ENCODE results near the gene ZNF77. TPM values are rescaled to one million over a fixed set of nuclear protein-coding genes. Genes with fewer than 3 reads are reported as not detected.

Gene ZNF77
- polyA plus RNA-seq, 3 donors, result 0.30 to 2.7 (median 1.0) TPM

DNA sequence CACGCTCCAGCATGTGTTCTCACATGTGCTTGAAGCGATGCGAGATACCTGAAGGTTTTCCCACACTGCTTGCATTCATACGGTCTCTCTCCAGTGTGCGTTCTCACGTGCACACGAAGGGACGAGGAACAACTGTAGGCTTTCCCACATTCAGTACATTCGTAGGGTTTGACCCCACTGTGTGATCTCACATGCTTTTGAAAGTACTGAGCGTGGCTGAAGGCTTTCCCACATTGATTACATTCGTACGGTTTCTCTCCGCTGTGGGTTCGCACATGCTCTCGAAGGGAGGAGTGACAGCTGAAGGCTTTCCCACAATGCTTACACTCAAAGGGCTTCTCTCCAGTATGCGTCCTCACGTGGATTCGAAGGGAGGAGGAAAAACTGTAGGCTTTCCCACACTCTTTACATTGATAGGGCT lies 11.3 kb downstream of the ZNF77 start:
- Histone ChIP-seq H3K27me3 (ENCODE audit: control insufficient read depth in 2 of 2, insufficient read depth in 2 of 2, low read length in 2 of 2) (no peaks in the 10 kb centered on the region), H3K4me3 (replicated peaks in 1 of 3; ENCODE audit: low read depth in 2 of 3, low read length in 3 of 3) (peak overlapping the region in 1 of 3 experiments; percentile 30), H4K20me1 (ENCODE audit: insufficient read depth, low read length) (no peaks in the 10 kb centered on the region), H2AFZ (ENCODE audit: insufficient read depth, low read depth, low read length, poor library complexity, severe bottlenecking) (no peak overlapping the region), H3K36me3 (replicated peaks in 1 of 2; ENCODE audit: control insufficient read depth in 1 of 2, insufficient read depth in 2 of 2, low read length in 2 of 2) (peaks cover 32 to 55% of the 10 kb centered on the region in 2 donors), H3K9me3 (replicated peaks in 1 of 2; ENCODE audit: control insufficient read depth in 1 of 2, insufficient read depth in 1 of 2, low read length in 2 of 2) (peaks cover 82 to 88% of the 10 kb centered on the region in 2 donors), H3K27ac (ENCODE audit: low read depth in 1 of 2, low read length in 2 of 2) (no peak overlapping the region), H3K79me2 (ENCODE audit: insufficient read depth, low read length) (no peaks in the 10 kb centered on the region), H3K4me1 (ENCODE audit: control insufficient read depth in 1 of 2, insufficient read depth in 2 of 2, low read length in 2 of 2) (no peaks in the 10 kb centered on the region), H3K9ac (ENCODE audit: insufficient read depth, low read length, poor library complexity, severe bottlenecking) (no peak overlapping the region), H3K4me2 (replicated peaks; ENCODE audit: extremely low read depth, low read length, poor library complexity, severe bottlenecking) (no peak overlapping the region)
- Mint-ChIP-seq H3K27me3 (ENCODE audit: low read depth in 3 of 3) (no peaks in the 10 kb centered on the region), H3K27ac (no peak overlapping the region), H3K4me3 (no peak overlapping the region), H3K36me3 (peaks cover 49 to 66% of the 10 kb centered on the region in 2 donors), H3K9me3 (peaks cover 40 to 90% (median 85%) of the 10 kb centered on the region in 7 donors), H3K4me1 (no peaks in the 10 kb centered on the region)
- TF ChIP-seq, protein P1, sequence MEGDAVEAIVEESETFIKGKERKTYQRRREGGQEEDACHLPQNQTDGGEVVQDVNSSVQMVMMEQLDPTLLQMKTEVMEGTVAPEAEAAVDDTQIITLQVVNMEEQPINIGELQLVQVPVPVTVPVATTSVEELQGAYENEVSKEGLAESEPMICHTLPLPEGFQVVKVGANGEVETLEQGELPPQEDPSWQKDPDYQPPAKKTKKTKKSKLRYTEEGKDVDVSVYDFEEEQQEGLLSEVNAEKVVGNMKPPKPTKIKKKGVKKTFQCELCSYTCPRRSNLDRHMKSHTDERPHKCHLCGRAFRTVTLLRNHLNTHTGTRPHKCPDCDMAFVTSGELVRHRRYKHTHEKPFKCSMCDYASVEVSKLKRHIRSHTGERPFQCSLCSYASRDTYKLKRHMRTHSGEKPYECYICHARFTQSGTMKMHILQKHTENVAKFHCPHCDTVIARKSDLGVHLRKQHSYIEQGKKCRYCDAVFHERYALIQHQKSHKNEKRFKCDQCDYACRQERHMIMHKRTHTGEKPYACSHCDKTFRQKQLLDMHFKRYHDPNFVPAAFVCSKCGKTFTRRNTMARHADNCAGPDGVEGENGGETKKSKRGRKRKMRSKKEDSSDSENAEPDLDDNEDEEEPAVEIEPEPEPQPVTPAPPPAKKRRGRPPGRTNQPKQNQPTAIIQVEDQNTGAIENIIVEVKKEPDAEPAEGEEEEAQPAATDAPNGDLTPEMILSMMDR (IDR thresholded peaks at IDR 0.05), result no peak
- over 99% methylated on average over 17 of the region's 18 CpGs for WGBS (ENCODE audit: insufficient coverage)
- intact Hi-C loops (cut with micrococcal nuclease), result no loop called here
- DNase-seq, result no peak

DNA sequence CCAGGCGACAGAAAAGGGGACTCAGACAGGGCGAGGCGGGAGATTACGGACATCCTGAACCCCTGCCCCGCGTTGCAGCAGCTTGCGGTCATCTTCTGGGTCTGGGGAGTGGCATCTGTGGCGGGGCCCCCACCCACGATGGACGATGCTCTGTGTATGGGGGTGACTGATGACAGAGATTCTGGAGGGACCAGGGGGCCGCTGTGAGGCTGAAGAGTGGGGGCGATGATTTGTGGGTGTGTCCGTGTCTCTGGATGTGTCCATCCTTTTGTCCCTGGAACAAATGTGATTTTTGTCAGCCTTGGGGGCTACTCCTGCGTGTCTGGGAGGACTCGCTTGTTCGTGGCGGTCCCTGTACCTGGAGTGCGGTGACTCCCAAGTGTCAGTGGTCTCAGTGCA lies 17.7 kb downstream of the ZNF77 start:
- Mint-ChIP-seq H3K9me3 (peaks cover 23 to 57% (median 49%) of the 10 kb centered on the region in 7 donors), H3K36me3 (peaks cover 6 to 22% of the 10 kb centered on the region in 2 donors), H3K4me1 (no peaks in the 10 kb centered on the region), H3K27ac (no peak overlapping the region), H3K4me3 (no peak overlapping the region), H3K27me3 (ENCODE audit: low read depth in 3 of 3) (no peaks in the 10 kb centered on the region)
- Histone ChIP-seq H3K27ac (ENCODE audit: low read depth in 1 of 2, low read length in 2 of 2) (no peak overlapping the region), H3K36me3 (replicated peaks in 1 of 2; ENCODE audit: control insufficient read depth in 1 of 2, insufficient read depth in 2 of 2, low read length in 2 of 2) (no peaks in the 10 kb centered on the region), H3K4me2 (replicated peaks; ENCODE audit: extremely low read depth, low read length, poor library complexity, severe bottlenecking) (no peak overlapping the region), H3K4me1 (ENCODE audit: control insufficient read depth in 1 of 2, insufficient read depth in 2 of 2, low read length in 2 of 2) (no peaks in the 10 kb centered on the region), H3K79me2 (ENCODE audit: insufficient read depth, low read length) (no peaks in the 10 kb centered on the region), H3K9ac (ENCODE audit: insufficient read depth, low read length, poor library complexity, severe bottlenecking) (no peak overlapping the region), H3K9me3 (replicated peaks in 1 of 2; ENCODE audit: control insufficient read depth in 1 of 2, insufficient read depth in 1 of 2, low read length in 2 of 2) (peaks cover 24 to 48% of the 10 kb centered on the region in 2 donors), H3K4me3 (replicated peaks in 1 of 3; ENCODE audit: low read depth in 2 of 3, low read length in 3 of 3) (no peak overlapping the region), H2AFZ (ENCODE audit: insufficient read depth, low read depth, low read length, poor library complexity, severe bottlenecking) (no peak overlapping the region), H3K27me3 (ENCODE audit: control insufficient read depth in 2 of 2, insufficient read depth in 2 of 2, low read length in 2 of 2) (no peaks in the 10 kb centered on the region), H4K20me1 (ENCODE audit: insufficient read depth, low read length) (no peaks in the 10 kb centered on the region)
- TF ChIP-seq, protein P1 (IDR thresholded peaks at IDR 0.05), result no peak
- intact Hi-C loops (cut with micrococcal nuclease), result no loop called here
- no peak for DNase-seq
- 98% methylated on average over 17 of the region's 18 CpGs for WGBS (ENCODE audit: insufficient coverage)

Measured in CD14-positive monocyte (primary cell).